Activated CD8-positive, alpha-beta memory T cell treated with anti-CD3 and anti-CD28 coated beads, Interleukin-2, amount 50 U/mL, for 1 hour (primary cell): ENCODE data around the gene LCMT2.

Experiments
- DNase-seq: peaks from one replicate; pipeline ENCODE4 v3.0.0-alpha.2; 2020; ENCODE audit errors: extremely low read depth

LCMT2 gene

GRCh38 chr15:43275740-43276562, 54.4 kb downstream of the LCMT2 start:
- no peak for DNase-seq

DNA sequence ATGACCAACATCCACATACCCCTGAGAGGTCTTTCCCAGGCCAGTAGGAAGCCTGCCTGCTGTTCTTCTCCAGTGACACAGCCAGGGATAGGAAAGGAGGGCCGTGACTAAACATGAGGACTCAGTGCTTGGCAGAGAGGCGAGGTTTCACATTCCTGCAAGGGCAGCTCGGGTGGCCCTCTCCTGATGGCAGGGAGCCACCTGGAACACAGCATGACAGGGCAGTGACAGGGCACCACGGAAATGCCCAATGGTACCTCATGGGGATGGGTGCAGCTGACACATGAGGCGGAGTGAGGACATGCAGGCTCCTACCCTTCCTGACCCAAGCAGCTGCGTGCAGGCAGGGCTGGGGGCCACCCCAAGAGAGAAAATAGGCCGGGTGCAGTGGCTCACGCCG, 56.2 kb downstream of the LCMT2 start:
- no peak for DNase-seq
